Erythroblast (primary cell): Measurements from ENCODE around the gene FBXO45.
"Not testable (repeated sequence)": the region's sequence is repeated elsewhere in the genome, so short reads cannot be mapped to it uniquely, and the experiment has no call there.

Source experiments
- DNase-seq, 2 experiments: peaks; one replicate each; lab custom pipeline; 2025; lab: John Stamatoyannopoulos, UW
- GATA1 ChIP-seq: IDR thresholded peaks from 2 replicates; pipeline ENCODE4 v1.6.1; 2011; ENCODE audit warnings: low read depth, mild to moderate bottlenecking, control low read depth, low read length, moderate library complexity
- POLR2A ChIP-seq: IDR thresholded peaks from 2 replicates; pipeline ENCODE4 v1.6.1; 2011; ENCODE audit warnings: mild to moderate bottlenecking, low read length

The FBXO45 gene, protein sequence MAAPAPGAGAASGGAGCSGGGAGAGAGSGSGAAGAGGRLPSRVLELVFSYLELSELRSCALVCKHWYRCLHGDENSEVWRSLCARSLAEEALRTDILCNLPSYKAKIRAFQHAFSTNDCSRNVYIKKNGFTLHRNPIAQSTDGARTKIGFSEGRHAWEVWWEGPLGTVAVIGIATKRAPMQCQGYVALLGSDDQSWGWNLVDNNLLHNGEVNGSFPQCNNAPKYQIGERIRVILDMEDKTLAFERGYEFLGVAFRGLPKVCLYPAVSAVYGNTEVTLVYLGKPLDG

DNA sequence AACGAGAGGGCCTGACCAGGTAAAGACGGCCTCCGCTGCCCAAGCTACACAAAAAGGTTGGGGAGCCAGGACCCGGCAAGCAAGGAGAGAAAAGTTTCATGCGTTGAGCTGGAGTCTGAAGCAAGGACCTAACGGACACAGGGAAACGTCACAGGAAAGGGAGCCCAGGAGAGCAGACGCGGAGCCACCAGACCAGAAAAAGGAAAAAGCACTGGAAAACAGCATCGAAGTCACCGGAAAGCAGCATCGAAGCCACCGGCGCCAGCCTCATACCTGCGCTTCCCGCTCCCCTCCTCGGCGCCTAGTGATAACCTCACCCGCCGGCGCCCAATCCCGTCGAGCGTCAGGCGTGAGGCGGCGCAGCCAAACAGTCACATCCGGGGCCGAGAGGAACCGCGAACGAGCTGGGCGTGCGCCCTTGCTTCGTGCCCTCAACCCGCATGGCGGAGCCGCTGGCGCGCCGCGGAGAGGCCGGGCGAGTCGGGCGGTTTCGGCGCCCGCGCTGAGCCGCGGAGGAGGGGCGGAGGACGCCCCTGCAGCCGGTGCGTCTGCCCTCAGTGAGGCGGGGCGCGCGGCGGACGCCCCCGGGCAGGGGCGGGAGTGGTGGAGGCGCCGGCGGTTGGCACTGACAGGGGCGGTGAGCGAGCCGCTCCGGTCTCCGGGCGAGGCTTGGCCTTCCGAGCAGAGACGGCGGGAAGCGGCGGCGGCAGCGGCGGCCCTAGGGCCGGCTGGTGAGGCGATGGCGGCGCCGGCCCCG lies at the start of gene FBXO45, which contains the start of gene WDR53:
FBXO45 (plus strand) TSS at position 415 of the 757 bp plus-strand sequence; CDS start at position 740, 325 bp downstream.
WDR53 (minus strand) TSS at position 309 of the 757 bp plus-strand sequence. CDS start 7,079 bp downstream, outside the sequence.
- TF ChIP-seq GATA1, result no peak
- TF ChIP-seq POLR2A, result peak; percentile 98
- peak; percentile 95 to 97 for DNase-seq

GRCh38 chr3:196518966-196519717 lies 49.3 kb upstream of the FBXO45 start:
- no peak for TF ChIP-seq POLR2A
- no peak for TF ChIP-seq GATA1
- DNase-seq, result peak; percentile 80 to 88

DNA sequence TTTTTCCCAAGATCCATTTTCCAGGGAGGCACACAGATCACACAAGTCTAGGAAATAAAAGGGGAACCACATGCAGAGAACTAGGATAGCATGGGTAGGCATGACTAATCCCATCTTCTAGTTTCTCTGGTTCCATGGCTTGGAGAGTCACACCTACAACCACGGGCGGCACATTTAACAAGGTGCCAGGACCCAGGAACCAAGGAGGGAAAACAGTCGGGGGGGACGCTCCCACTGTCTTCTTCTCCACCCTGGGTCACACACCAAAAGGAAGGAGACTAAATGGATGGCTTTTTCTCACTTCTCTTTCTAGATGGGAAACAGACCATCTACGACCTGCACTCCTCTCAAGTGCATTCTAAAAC lies 48.8 kb upstream of the FBXO45 start:
- TF ChIP-seq GATA1 (no peak), POLR2A (no peak)
- DNase-seq, result peak; percentile 37 to 58

GRCh38 chr3:196521291-196521690 lies 47.2 kb upstream of the FBXO45 start:
- DNase-seq, result not testable (repeated sequence)

- no peak for DNase-seq
- TF ChIP-seq POLR2A (no peak), GATA1 (no peak)
Observed at GRCh38 chr3:196523841-196524240, 44.6 kb upstream of the FBXO45 start.

GRCh38 chr3:196524527-196524926 lies 43.9 kb upstream of the FBXO45 start:
- DNase-seq, result peak; percentile 25 to 26
- no peak for TF ChIP-seq POLR2A
- no peak for TF ChIP-seq GATA1

DNA sequence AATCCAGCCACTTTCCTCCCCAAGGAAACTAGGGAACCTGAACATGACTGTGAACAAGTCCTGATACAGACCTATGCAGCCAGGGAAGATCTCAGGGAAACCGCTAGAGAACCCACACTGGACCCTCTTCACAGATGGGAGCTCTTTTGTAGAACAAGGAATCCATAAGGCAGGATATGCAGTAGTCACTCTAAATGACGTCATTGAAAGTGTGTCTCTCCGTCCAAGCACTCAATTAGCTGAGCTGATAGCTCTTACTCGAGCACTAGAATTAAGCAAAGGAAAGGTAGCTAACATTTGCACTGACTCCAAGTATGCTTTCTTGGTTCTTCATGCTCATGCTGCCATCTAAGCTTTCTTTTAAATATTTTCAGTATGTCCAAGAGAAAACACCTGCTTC lies 43.3 kb upstream of the FBXO45 start:
- DNase-seq, result no peak
- TF ChIP-seq POLR2A (no peak), GATA1 (no peak)

DNA sequence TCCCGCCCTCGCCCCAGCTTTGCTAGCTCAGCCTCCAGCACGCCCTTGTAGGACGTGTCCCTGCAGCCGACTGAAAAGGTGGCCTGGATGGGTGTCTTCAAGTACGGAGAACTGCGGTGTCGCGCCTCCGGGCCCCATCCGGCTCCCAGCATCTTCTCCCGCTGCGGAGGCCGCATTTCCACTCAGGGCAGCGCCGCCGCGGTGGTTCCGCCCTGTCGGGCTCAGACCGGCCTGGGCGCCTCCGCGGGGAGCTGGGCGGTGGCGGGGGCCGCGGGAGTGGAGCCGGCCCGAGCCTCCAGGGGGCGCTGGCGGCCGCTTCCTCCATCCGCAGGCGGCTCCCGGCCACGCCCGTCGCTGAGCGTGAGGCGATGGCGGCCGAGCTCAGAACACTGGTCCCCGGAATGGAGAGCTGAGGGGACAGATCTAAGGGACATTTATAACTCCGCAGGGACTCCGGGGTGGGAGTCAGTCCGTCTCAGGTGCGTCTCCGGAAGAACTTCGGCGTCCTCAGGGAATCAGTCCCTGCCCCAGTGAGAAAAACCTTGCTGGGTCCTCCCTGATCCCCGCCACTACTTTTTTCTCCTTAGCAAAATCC lies 39.7 kb upstream of the FBXO45 start:
- DNase-seq, result peak; percentile 84 to 90
- TF ChIP-seq GATA1, result no peak
- peak; percentile 49 for TF ChIP-seq POLR2A

GRCh38 chr3:196531418-196531817 lies 37.0 kb upstream of the FBXO45 start:
- TF ChIP-seq GATA1, result no peak
- TF ChIP-seq POLR2A, result no peak
- no peak for DNase-seq

- TF ChIP-seq POLR2A, result no peak
- TF ChIP-seq GATA1, result no peak
- DNase-seq, result no peak
Observed at GRCh38 chr3:196533260-196533681, 35.2 kb upstream of the FBXO45 start.

GRCh38 chr3:196537319-196537984 lies 31.0 kb upstream of the FBXO45 start:
- TF ChIP-seq GATA1 (no peak), POLR2A (no peak)
- DNase-seq, result peak; percentile 46 to 68

GRCh38 chr3:196541684-196542445 lies 26.6 kb upstream of the FBXO45 start:
- TF ChIP-seq GATA1 (no peak), POLR2A (no peak)
- DNase-seq, result no peak
